Thoracic aorta (tissue), 2 donors: ENCODE measurements around the gene TRIP4. TPM values are rescaled to one million over a fixed set of nuclear protein-coding genes. Genes with fewer than 3 reads are reported as not detected.
A peak's percentile ranks its signal among the peaks of the same experiment; 100 is the strongest.

Experiments used
- ATAC-seq: fragments of 150-250 bp; one replicate; pipeline ENCODE4 v1.8.0; 2017; ENCODE audit warnings: low read depth; ENCODE audit not compliant: insufficient number of reproducible peaks, low FRiP score
- DNase-seq: peaks from one replicate; pipeline ENCODE4 v3.0.0-alpha.2; 2020; ENCODE audit warnings: low spot score
- H3K27ac ChIP-seq, 2 donors: fragments of 200-600 bp; sonication (generic); 1 replicate in 1 of 2; 2 replicates in 1 of 2; pipeline ENCODE4 v1.5.1; 2016; ENCODE audit warnings: mild to moderate bottlenecking in 2 of 2, moderate library complexity in 2 of 2
- H3K27me3 ChIP-seq: fragments of 200-600 bp; sonication (generic); replicated peaks from 2 replicates; pipeline ENCODE4 v1.6.0; 2016; ENCODE audit warnings: mild to moderate bottlenecking; ENCODE audit not compliant: insufficient read depth
- H3K36me3 ChIP-seq: fragments of 200-600 bp; sonication (generic); one replicate; pipeline ENCODE4 v1.5.1; 2016
- H3K4me1 ChIP-seq, 2 donors: fragments of 200-600 bp; sonication (generic); 1 replicate in 1 of 2; 2 replicates in 1 of 2; pipeline versions ENCODE4 v1.5.1 to v1.6.0; 2016; ENCODE audit warnings: low read depth in 2 of 2, mild to moderate bottlenecking in 1 of 2; ENCODE audit not compliant: control insufficient read depth in 1 of 2
- H3K4me3 ChIP-seq: fragments of 200-600 bp; sonication (generic); 2 replicates; pipeline ENCODE4 v1.5.1; 2016; ENCODE audit warnings: mild to moderate bottlenecking
- H3K9me3 ChIP-seq: fragments of 200-600 bp; sonication (generic); 2 replicates; pipeline ENCODE4 v1.5.1; 2016
- CTCF ChIP-seq: fragments of 200-600 bp; sonication (generic); IDR thresholded peaks from one replicate; pipeline ENCODE4 v1.5.1; 2019; ENCODE audit warnings: antibody characterized with exemption
- total RNA-seq, 2 donors: library from RNA; depleted of rRNA; stranded (reverse); fragments of >200 nt; gene quantifications; one replicate each; pipeline versions ENCODE4 v1.1.0 to v1.2.3, GENCODE V29; 2016

TRIP4 gene
- total RNA-seq, 2 donors from 2014 or later: 11.5 to 29.9 TPM

- Histone ChIP-seq H3K36me3 (peaks cover 3% of the 10 kb centered on the region), H3K4me3 (no peak overlapping the region), H3K27ac (no peak overlapping the region), H3K9me3 (no peaks in the 10 kb centered on the region), H3K4me1 (peaks cover 0 to 7% of the 10 kb centered on the region in 2 donors), H3K27me3 (no peaks in the 10 kb centered on the region)
- ATAC-seq (no peak), DNase-seq (no peak)
- no peak for TF ChIP-seq CTCF
Observed at GRCh38 chr15:64455961-64456371, 68.3 kb downstream of the TRIP4 start.

- ATAC-seq: no peak
- peaks cover 3 to 10% of the 10 kb centered on the region in 2 donors for H3K4me1 ChIP-seq
- TF ChIP-seq CTCF: no peak
- H3K4me3 ChIP-seq: no peak overlapping the region
- no peak for DNase-seq
- H3K36me3 ChIP-seq: peaks cover 3% of the 10 kb centered on the region
- no peaks in the 10 kb centered on the region for H3K27me3 ChIP-seq
- H3K27ac ChIP-seq: no peak overlapping the region
- H3K9me3 ChIP-seq: no peaks in the 10 kb centered on the region
Observed at GRCh38 chr15:64456634-64457108, 69.0 kb downstream of the TRIP4 start.

GRCh38 chr15:64459066-64459781 is 71.6 kb downstream of the TRIP4 start:
- H3K9me3 ChIP-seq: no peaks in the 10 kb centered on the region
- TF ChIP-seq CTCF: no peak
- H3K4me1 ChIP-seq: peaks cover 24 to 29% of the 10 kb centered on the region in 2 donors
- DNase-seq (no peak), ATAC-seq (no peak)
- no peak overlapping the region for H3K27ac ChIP-seq
- H3K36me3 ChIP-seq: peaks cover 3% of the 10 kb centered on the region
- H3K4me3 ChIP-seq: no peak overlapping the region
- H3K27me3 ChIP-seq: no peaks in the 10 kb centered on the region

- Histone ChIP-seq H3K4me3 (peak within 1 kb of the TSS; percentile 79), H3K9me3 (no peaks in the 10 kb centered on the region), H3K4me1 (peaks cover 24 to 34% of the 10 kb centered on the region in 2 donors), H3K36me3 (no peaks in the 10 kb centered on the region), H3K27ac (peak within 1 kb of the TSS; percentile 56 to 68), H3K27me3 (no peaks in the 10 kb centered on the region)
- TF ChIP-seq CTCF: no peak
- DNase-seq (peak; percentile 81), ATAC-seq (peak; percentile 58)
Observed at GRCh38 chr15:64460206-64460723, 72.6 kb downstream of the TRIP4 start, which contains the start of gene ZNF609. Gene ZNF609 (plus strand): TSS chr15:64460578. CDS start chr15:64499420, 38,842 bp downstream.
